ENCODE data around the gene ZNRD2.
A peak's percentile ranks its signal among the peaks of the same experiment; 100 is the strongest.

Gene ZNRD2

DNA sequence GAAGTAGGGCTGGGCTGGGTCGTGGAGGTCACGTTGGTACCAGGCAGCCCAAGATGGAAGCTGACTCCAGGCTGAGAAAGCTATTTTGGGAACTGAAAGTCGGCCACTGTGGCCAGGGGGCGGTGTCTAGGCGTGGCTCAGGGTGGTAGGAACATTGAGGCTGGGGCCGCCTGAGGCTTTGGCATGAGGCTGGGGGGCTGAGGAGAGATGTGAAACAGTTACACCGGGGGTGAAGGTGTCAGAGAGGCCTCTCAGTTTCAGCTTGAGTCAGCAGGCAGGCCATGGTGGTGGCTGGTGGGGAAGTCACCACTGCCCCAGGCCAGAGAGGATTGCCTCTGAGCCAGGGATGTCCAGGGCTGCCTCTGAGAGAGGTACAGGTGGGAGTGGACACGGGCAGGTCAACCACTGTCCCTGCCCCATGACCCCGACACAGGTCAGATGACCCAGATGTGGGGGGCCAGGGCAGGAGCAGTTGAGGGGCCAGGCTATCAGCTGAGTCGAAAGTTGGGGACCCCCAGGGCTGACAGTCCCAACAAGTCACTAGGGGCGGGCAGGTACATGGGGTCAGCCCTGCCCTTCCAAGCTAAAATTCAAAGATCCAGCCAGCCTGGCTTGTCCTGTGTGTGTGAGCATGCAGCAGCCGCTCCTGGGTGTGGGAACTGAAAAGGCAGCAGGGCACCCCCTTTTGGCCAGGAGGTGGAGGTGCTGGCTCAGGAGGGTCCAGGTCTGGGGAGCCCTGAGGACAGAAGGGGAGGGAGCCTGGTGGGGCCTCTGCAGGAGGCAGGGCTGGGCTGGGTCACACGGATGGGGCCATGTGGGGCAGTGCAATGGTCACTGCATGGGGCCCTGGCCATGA is 18.1 kb downstream of the ZNRD2 start:
- DNase-seq (ENCODE audit: low read depth in 3 of 3): peak in 2 of 3 experiments; percentile 53 to 79

DNA sequence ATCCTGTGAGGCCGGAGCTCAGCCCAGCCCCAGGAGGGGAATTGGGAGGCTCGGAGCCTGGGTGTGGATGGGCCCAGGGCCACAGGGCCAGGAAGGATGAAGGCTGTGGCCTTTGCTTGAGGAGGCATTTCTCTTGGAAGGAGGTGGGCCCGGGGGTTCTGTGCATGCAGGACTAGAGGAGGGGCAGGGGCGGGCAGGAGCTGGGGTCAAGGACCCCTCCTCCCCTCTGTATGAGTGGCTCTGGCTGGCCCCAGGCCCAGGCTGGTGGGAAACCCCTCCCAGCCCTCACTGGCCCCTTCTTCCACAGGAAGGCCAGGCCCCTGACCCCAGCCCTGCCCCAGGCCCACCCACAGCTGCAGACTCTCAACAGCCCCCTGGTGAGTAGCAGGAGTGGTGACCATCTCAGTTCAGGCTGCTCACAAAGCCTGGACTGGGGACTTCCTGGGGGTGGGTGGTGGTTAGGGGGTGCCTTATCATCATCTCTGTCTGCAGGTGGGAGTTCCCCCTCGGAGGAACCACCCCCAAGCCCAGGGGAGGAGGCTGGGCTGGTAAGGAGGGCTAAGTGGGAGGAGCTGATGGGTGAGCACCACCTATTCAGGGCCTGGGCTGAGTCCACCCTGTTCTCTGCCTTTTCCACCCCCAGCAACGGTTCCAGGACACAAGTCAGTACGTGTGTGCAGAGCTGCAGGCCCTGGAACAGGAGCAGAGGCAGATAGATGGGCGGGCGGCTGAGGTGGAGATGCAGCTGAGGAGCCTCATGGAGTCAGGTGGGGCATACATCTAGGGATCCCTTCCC is 19.4 kb downstream of the ZNRD2 start:
- DNase-seq (ENCODE audit: low read depth in 3 of 3): peak in 1 of 3 experiments; percentile 38

- no peak for DNase-seq (ENCODE audit: low read depth in 3 of 3)
These were observed 20.0 kb downstream of the ZNRD2 start for GRCh38 chr11:65590240-65590738.

- DNase-seq (ENCODE audit: low read depth in 3 of 3): no peak
These were observed 21.9 kb downstream of the ZNRD2 start for GRCh38 chr11:65591939-65592857.

DNA sequence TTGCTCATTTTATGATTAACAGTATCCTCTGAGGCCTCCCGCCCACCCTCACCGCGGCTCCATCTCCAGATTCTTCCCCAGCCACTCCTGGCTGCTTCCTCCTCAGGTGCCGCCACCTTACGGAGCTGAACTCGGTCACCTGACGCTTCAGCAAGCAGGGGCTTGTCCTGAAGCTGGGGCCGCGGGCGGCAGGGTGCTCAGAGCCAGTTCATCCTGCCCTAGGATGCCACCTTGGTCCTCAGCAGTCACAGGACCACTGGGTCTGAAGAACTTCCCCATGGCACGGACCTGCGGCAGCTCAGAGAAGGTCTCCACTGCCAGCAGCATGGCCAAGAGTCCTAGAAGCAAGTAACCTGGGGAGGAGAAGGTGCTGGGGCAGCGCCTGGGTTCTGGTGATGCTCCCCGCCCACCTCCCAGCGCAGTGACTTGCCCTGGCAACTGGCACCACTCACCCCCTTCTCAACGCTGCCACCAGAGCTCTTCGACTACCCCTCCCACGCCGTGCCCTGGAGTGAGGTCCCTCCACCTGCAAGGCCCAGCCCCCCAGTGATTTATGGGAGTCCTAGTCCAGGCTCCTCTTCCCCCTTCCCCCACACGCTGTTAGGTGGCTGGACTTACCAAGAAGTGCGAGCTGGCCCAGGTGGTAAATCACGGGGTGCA is 22.7 kb downstream of the ZNRD2 start:
- no peak for DNase-seq (ENCODE audit: low read depth in 3 of 3)

GRCh38 chr11:65593518-65594414 is 23.5 kb downstream of the ZNRD2 start:
- DNase-seq (ENCODE audit: low read depth in 3 of 3): no peak

GRCh38 chr11:65595131-65595530 is 24.9 kb downstream of the ZNRD2 start:
- no peak for DNase-seq (ENCODE audit: low read depth in 3 of 3)

- DNase-seq (ENCODE audit: low read depth in 3 of 3): no peak
These were observed 25.4 kb downstream of the ZNRD2 start, which contains the start of gene KCNK7 for GRCh38 chr11:65595543-65596281. Gene KCNK7 (minus strand): TSS chr11:65595800. CDS start chr11:65595772, 28 bp downstream.

GRCh38 chr11:65596520-65596919 is 26.2 kb downstream of the ZNRD2 start:
- no peak for DNase-seq (ENCODE audit: low read depth in 3 of 3)

DNA sequence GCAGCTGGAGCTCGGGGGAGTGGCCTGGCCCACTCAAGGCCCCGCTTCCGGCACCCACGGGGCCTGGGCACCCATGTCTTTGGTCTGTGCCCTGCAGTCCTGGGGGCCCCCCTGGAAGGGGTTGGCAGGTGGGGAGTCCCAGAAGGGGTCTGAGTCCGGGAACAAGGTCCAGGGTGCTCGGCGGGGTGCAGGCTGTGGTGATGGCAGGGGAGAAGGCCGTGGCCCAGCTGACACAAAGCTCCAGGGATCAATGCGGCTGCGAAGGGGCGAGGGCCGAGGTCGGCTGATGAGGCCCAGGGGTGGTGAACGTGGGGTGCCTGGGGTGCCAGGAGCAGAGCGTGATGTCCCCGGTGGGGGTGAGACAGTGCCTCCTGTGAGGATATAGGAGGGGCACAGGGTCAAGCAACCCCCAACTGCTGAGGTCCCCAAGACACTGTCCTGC is 28.0 kb downstream of the ZNRD2 start:
- no peak for DNase-seq (ENCODE audit: low read depth in 3 of 3)

- DNase-seq (ENCODE audit: low read depth in 3 of 3): no peak
These were observed 29.1 kb downstream of the ZNRD2 start for GRCh38 chr11:65599216-65599954.

DNA sequence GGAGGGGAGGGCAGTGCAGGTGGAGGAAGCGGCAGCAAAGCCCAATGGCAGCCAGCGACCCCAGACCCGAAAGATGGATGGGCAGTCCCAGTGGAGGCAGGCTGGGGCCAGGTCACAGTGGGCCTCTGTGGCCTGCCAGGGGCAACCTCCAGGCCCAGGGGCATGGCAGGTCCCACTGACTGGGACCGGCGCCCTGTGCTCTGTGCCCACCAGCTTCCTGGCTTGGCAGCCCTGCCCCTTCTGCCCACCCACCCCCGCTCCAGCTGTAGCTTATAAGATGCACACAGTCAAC is 29.6 kb downstream of the ZNRD2 start:
- no peak for DNase-seq (ENCODE audit: low read depth in 3 of 3)

DNA sequence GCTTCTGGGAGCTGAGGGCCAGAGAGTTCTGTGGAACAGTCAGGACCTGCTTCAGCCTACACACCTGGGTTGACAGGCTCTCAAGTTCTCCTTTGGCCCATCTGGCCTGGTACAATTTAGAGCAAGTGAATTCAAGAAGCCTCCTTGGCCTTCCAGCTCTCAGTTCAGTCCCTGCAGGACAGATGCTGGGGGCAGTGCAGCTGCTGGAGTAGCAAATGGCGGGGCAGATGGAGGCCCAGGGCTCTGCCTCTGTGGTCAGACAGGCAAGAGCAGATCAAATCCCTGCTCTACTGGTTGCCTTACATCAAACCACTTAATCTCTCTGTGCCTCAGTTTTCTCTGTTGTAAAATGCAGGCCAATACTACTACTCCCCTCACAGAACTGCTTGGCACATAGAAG is 34.0 kb downstream of the ZNRD2 start:
- DNase-seq (ENCODE audit: low read depth in 3 of 3): no peak

GRCh38 chr11:65606876-65607613 is 36.8 kb downstream of the ZNRD2 start:
- no peak for DNase-seq (ENCODE audit: low read depth in 3 of 3)

DNA sequence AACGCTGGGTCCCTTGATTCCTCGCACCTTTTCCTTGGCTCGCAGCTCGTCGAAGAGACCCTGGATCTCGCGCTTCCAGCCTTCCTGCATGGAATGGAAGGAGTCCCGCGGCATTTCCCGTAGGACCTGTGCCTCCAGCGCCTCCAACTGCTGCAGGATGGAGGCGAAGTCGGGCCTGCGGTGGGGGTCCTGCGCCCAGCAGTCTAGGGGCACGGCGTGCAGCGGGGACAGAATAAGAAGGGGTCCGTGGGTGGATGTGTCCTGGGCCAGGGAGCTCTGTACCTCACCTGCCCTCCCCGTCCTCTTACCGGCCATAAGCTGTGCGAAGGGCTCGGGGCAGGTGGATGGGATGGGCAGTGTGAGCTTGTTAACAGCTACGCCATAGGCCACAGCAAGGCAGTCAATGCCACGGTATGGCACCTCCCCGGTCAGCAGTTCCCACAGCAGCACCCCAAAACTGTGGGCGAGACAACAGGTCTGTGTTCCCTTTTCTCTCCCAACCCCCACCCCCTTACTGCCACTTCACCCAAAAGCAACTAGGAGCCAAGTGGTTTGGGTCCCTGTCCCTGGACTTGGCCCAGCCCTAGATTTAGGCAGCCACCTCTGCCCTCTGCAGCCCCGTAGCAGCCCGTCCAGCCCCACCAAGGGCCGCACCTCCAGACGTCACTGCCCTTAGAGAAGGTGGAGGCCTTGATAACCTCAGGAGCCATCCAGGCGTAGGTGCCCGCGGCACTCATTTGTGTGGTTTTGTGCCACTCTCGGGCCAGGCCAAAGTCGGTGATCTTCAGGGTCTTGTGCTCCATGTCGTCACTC is 37.5 kb downstream of the ZNRD2 start:
- no peak for DNase-seq (ENCODE audit: low read depth in 3 of 3)

DNA sequence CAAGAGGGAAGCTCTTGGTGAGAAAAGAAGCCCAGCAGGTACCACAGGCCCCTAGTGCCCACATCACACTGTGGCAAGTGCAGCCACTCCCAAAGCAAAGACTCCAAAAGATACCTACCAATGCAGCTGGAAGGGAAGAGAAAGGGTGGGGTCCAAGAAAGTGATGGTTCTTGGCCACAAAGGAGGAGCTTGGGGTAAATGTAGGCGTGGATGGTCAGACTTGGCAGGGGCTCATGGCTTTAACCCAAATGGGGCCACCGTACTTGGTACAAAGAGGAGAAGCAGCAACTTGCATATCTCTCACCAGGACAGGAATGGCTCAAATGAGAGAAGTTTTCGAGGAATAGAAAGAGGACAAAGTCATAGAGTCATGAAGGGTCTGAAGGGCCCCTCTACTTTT is 39.0 kb downstream of the ZNRD2 start:
- DNase-seq (ENCODE audit: low read depth in 3 of 3): no peak

DNA sequence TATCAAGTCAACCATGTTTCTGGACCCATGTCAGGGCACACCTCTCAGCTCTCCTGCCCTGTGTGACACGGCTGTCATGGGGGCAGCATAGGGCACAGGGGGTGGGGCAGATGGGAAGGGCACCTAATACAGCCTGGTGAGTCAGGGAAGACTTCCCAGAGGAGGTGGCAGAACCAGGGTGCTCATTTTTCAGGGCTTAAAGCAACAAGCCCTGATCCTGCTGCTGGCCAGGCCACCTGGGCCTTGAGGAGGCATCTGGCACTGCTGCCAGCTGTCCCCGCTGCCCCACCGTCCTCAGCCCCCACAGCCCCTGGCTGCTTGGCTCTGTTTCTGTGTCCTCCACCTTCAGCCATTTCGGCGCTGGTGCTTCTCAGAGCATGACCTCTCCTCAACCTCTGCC is 39.4 kb downstream of the ZNRD2 start:
- DNase-seq (ENCODE audit: low read depth in 3 of 3): no peak

Data from stimulated activated CD4-positive, alpha-beta T cell treated with anti-CD3 and anti-CD28 coated beads, TNF-alpha, amount 100 ng/mL, for 24 hours (primary cell).